Neural crest cell (in vitro differentiated cells): ENCODE measurements around the gene PGM2. TPM values are rescaled to one million over a fixed set of nuclear protein-coding genes. Genes with fewer than 3 reads are reported as not detected.

Source experiments
- DNase-seq: peaks from one replicate; pipeline ENCODE4 v3.0.0; 2021; ENCODE audit warnings: low read depth, mixed read lengths, low spot score
- H3K27ac Mint-ChIP-seq: one replicate; pipeline ENCODE4 v1.8.0; 2021; ENCODE audit warnings: mild to moderate bottlenecking, mixed read lengths; ENCODE audit not compliant: unreplicated experiment
- H3K27me3 Mint-ChIP-seq: 2 replicates; pipeline ENCODE4 v1.8.0; 2021; ENCODE audit warnings: low read depth, mild to moderate bottlenecking, mixed read lengths
- H3K36me3 Mint-ChIP-seq: 2 replicates; pipeline ENCODE4 v1.8.0; 2021; ENCODE audit warnings: low read depth, mild to moderate bottlenecking, mixed read lengths
- H3K4me1 Mint-ChIP-seq: 2 replicates; pipeline ENCODE4 v1.8.0; 2021; ENCODE audit warnings: mixed read lengths
- H3K4me3 Mint-ChIP-seq: one replicate; pipeline ENCODE4 v1.8.0; 2021; ENCODE audit warnings: mild to moderate bottlenecking, mixed read lengths
- H3K9me3 Mint-ChIP-seq: 2 replicates; pipeline ENCODE4 v1.8.0; 2021; ENCODE audit warnings: mixed read lengths
- CTCF ChIP-seq: fragments of 200-600 bp; sonication (generic); conservative IDR thresholded peaks from 2 replicates; pipeline ENCODE4 v1.5.0; 2021; ENCODE audit warnings: antibody characterized with exemption, mild to moderate bottlenecking
- total RNA-seq: library from RNA; stranded (reverse); gene quantifications from 2 replicates; pipeline ENCODE4 v1.2.1, GENCODE V29; 2021

Gene PGM2
- total RNA-seq, 1 donor from 2014 or later: 28.5 TPM

- no peak for DNase-seq
- no peak overlapping the region for H3K4me3 Mint-ChIP-seq
- no peak for TF ChIP-seq CTCF
These were observed 56.3 kb downstream of the PGM2 start for GRCh38 chr4:37882665-37883296.

DNA sequence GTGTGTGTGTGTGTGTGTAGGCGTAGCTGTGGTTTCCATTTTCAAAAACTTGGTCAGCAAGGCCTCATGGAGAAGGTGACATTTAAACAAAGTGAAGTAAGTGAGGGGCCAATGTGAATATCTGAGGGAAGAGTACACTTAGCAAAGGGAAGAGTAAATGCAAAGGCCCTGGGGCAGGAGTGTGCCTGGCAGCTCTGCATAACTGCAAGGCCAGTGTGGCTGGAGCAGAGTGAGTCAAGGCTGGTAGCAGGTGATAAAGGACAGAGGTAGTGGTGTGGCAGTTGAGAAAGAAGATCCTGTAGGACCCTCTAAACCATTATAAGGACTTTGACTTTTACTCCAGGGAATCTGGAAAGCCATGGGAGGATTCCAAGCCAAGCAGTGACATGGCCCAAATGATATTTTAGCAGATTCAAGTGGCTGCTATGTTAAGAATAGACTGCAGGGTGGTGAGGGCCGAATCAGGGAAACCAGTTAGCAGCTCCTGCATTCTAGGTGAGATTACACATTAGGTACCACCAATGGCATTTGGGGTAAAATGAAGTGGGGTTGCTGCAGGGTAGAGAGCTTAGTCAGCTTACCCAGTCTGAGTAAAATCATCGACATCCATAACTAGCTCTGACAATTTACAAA lies 58.5 kb downstream of the PGM2 start:
- TF ChIP-seq CTCF: no peak
- Mint-ChIP-seq H3K27me3 (peaks cover 70% of the 10 kb centered on the region), H3K4me1 (peaks cover 3% of the 10 kb centered on the region), H3K4me3 (no peak overlapping the region), H3K9me3 (no peaks in the 10 kb centered on the region), H3K36me3 (no peaks in the 10 kb centered on the region), H3K27ac (no peak overlapping the region)
- no peak for DNase-seq

More at GRCh38 chr4:37882665-37883296, 56.3 kb downstream of the PGM2 start:
- Mint-ChIP-seq H3K27me3 (peaks cover 48% of the 10 kb centered on the region), H3K9me3 (no peaks in the 10 kb centered on the region), H3K36me3 (no peaks in the 10 kb centered on the region), H3K4me1 (no peaks in the 10 kb centered on the region), H3K27ac (no peak overlapping the region)

- no peaks in the 10 kb centered on the region for H3K9me3 Mint-ChIP-seq
- H3K27me3 Mint-ChIP-seq: peaks cover 75% of the 10 kb centered on the region
- H3K4me3 Mint-ChIP-seq: no peak overlapping the region
- peaks cover 5% of the 10 kb centered on the region for H3K4me1 Mint-ChIP-seq
- DNase-seq: no peak
- no peak for TF ChIP-seq CTCF
- no peaks in the 10 kb centered on the region for H3K36me3 Mint-ChIP-seq
- H3K27ac Mint-ChIP-seq: no peak overlapping the region
These were observed 59.0 kb downstream of the PGM2 start for GRCh38 chr4:37885496-37885895.

- no peaks in the 10 kb centered on the region for H3K9me3 Mint-ChIP-seq
- no peak for DNase-seq
- TF ChIP-seq CTCF: no peak
- H3K27ac Mint-ChIP-seq: no peak overlapping the region
- no peaks in the 10 kb centered on the region for H3K36me3 Mint-ChIP-seq
- H3K4me3 Mint-ChIP-seq: peak overlapping the region; percentile 75
- H3K4me1 Mint-ChIP-seq: peaks cover 9% of the 10 kb centered on the region
- peaks cover 88% of the 10 kb centered on the region for H3K27me3 Mint-ChIP-seq
These were observed 63.6 kb downstream of the PGM2 start for GRCh38 chr4:37889849-37890800.

GRCh38 chr4:37890801-37891259 lies 64.3 kb downstream of the PGM2 start, which contains the start of gene TBC1D1:
TBC1D1 (plus strand) TSS chr4:37891084; CDS start chr4:37902096, 11,012 bp downstream.
- no peak within 1 kb of the TSS for H3K27ac Mint-ChIP-seq
- peaks cover 87% of the 10 kb centered on the region for H3K27me3 Mint-ChIP-seq
- H3K4me1 Mint-ChIP-seq: peaks cover 9% of the 10 kb centered on the region

More at GRCh38 chr4:37890801-37891259, 64.3 kb downstream of the PGM2 start, which contains the start of gene TBC1D1:
- DNase-seq: no peak
- no peak for TF ChIP-seq CTCF
- no peaks in the 10 kb centered on the region for H3K36me3 Mint-ChIP-seq
- H3K9me3 Mint-ChIP-seq: no peaks in the 10 kb centered on the region
- H3K4me3 Mint-ChIP-seq: peak within 1 kb of the TSS; percentile 89
